ENCODE data around the gene HOXB9.

The HOXB9 gene

GRCh38 chr17:48626245-48627117 lies at the start of gene HOXB9:
HOXB9 (minus strand) TSS chr17:48626358; CDS start chr17:48626269, 89 bp downstream.
- peak; percentile 31 for DNase-seq (ENCODE audit: low spot score)

GRCh38 chr17:48672340-48672739 lies 46.2 kb upstream of the HOXB9 start:
- no peak for DNase-seq (ENCODE audit: low spot score)

- DNase-seq (ENCODE audit: low spot score), result peak; percentile 71
These were observed 45.6 kb upstream of the HOXB9 start for GRCh38 chr17:48671697-48672171.

GRCh38 chr17:48663134-48663924 lies 37.2 kb upstream of the HOXB9 start:
- no peak for DNase-seq (ENCODE audit: low spot score)

- DNase-seq (ENCODE audit: low spot score), result no peak
These were observed 29.8 kb upstream of the HOXB9 start for GRCh38 chr17:48655913-48656312.

GRCh38 chr17:48649741-48650140 lies 23.6 kb upstream of the HOXB9 start:
- no peak for DNase-seq (ENCODE audit: low spot score)

- no peak for DNase-seq (ENCODE audit: low spot score)
These were observed 21.7 kb upstream of the HOXB9 start for GRCh38 chr17:48647963-48648245.

GRCh38 chr17:48647103-48647962 lies 21.2 kb upstream of the HOXB9 start:
- DNase-seq (ENCODE audit: low spot score), result no peak

- DNase-seq (ENCODE audit: low spot score), result peak; percentile 24
These were observed 20.3 kb upstream of the HOXB9 start for GRCh38 chr17:48646183-48647102.

- DNase-seq (ENCODE audit: low spot score), result no peak
These were observed 19.6 kb upstream of the HOXB9 start for GRCh38 chr17:48645639-48646182.

- DNase-seq (ENCODE audit: low spot score), result no peak
These were observed 18.9 kb upstream of the HOXB9 start for GRCh38 chr17:48644910-48645557.

GRCh38 chr17:48644159-48644558 lies 18.0 kb upstream of the HOXB9 start:
- no peak for DNase-seq (ENCODE audit: low spot score)

- DNase-seq (ENCODE audit: low spot score), result no peak
These were observed 17.5 kb upstream of the HOXB9 start for GRCh38 chr17:48643697-48644012.

- no peak for DNase-seq (ENCODE audit: low spot score)
These were observed 16.9 kb upstream of the HOXB9 start for GRCh38 chr17:48642843-48643696.

GRCh38 chr17:48642059-48642842 lies 16.1 kb upstream of the HOXB9 start:
- no peak for DNase-seq (ENCODE audit: low spot score)

- DNase-seq (ENCODE audit: low spot score), result no peak
These were observed 15.4 kb upstream of the HOXB9 start for GRCh38 chr17:48641541-48642058.

- DNase-seq (ENCODE audit: low spot score), result no peak
These were observed 14.7 kb upstream of the HOXB9 start for GRCh38 chr17:48640858-48641180.

GRCh38 chr17:48639982-48640857 lies 14.1 kb upstream of the HOXB9 start:
- no peak for DNase-seq (ENCODE audit: low spot score)
